ENCODE measurements around the gene ENC1.

Gene ENC1

DNA sequence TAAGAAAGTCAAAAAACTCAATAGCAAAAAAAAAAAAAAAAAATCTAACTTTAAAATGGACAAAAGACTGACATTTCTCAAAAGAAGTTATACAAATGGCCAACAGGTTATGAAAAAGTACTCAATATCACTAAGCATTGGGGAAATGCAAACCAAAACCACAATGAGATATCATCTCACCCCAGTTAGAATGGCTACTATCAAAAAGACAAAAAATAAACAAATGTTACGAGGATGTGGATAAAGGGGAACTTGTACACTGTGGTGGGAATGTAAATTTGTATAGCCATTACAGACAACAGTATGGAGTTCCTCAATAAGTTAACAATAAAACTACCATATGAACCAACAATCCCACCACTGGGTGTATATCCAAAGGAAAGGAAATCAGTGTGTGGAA is 37.2 kb downstream of the ENC1 start:
- no peak for DNase-seq

GRCh38 chr5:74599148-74599547 is 41.4 kb downstream of the ENC1 start:
- no peak for DNase-seq

DNA sequence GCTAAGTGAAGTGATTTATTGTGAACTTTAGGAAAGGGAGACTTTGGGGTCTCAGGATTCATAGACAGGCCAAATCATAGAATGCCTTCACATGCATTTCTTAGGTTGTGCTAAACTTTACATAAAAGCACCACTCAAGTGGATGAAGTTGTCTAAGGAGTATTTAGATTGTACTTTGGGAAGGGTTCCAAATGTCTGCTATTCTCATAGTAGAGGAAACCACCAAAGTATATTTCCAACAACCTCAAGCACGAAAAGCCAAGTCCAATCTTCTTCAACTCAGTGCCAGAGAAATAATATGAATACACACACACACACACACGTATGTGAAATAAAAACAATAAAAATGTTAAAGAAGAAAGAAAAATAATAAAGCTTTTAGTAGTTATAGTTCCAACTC is 41.8 kb downstream of the ENC1 start:
- no peak for DNase-seq

GRCh38 chr5:74596927-74597326 is 43.6 kb downstream of the ENC1 start:
- no peak for DNase-seq

- DNase-seq = no peak
Measured at GRCh38 chr5:74595143-74595925, 45.2 kb downstream of the ENC1 start.

DNA sequence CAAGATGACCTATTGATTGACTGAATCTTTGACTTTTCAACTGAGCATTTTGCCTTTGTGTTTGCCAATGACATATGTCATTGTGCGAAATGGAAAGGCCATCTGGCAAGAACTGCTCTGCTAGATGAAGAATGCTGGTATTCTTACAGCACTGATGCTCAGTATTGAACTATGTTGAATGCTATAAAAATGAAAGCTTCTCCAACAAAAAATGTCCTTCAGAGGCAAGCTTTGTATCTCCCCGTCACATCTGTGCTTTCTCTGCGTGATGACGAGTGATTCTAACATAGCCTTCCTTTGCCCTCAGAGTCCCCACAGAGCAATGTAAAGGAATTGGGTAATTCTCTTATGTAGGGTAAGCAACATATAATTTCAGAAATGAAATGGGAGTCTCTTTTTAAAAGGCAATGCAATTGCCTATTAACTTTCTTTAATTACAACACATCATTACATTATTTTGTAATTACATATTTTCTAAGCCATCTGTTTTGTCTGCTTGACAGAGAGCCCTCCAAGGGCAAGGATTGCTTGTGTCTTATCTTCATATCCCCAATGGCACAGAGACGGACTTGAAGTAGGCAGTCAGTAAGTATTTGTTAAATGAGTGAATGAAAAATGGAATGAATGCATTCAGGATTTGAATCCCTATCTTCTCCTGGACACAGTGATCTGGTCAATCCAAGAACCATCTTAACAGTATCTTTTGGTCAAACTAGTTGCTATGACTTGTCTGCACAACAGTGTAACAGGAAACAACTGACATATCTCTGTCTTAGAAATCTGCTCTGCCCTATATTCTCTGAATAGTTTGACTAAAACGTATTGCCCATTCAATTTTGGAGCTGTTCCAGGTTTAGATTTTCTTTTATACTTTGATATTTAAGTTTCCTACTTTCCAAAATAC is 46.1 kb downstream of the ENC1 start:
- no peak for DNase-seq

GRCh38 chr5:74589204-74590056 is 51.1 kb downstream of the ENC1 start:
- DNase-seq = no peak

DNA sequence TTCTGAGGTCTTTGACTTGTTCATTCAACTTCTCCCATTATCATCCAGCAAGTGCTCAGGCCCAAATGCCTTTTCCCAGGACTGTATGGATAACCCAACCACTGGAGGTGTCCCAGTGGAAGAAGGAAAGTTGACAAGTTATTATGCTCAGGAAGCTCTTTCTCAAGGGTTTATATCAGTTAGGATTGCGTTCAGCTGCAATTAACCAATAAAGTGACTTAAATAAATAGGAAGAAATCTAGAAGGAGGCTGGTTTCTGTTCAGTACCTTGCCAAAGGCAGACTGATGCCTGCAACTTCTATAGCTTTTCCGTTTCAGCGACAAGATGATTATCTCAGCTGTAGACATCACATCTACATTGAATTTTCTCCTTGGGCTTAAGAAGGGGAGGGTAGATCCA is 52.1 kb downstream of the ENC1 start:
- no peak for DNase-seq

DNA sequence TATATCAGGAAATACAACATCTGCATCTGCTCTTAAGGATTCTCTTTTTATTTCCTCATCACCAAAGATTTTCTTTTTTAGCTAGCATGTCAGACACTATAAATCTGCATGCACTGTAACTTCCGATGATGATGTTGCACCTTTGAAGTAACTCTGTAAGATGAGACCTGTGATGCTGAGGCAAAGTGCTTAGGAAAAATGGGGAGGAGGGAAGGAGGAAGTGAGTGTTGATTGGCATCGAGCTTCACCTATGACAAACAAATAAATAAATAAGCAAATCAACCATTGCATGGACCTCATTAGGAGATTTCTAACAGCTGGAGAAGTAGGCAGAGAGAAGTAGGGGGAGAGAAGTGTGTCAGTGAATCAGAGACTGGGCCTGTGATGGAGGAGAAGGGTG is 52.6 kb downstream of the ENC1 start:
- no peak for DNase-seq

DNA sequence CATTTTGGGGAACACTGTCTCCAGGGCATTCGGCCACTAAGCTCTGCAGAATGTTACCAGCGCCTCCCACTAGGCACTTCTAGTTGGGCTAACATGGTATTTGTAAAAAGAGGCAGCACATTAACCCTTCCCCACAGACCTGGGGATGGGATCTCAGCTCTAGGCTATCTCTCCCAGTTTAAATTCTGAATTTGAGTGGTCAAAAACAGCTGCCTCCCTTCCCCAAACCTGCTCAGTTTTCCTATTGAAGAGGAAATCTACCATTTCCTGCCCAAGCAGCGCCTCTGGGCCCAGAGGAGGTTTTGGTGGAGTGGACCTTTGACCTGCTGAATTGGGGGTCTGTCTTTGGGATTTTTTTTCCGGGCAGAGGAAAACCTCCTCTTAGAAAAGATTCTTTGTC is 53.2 kb downstream of the ENC1 start:
- no peak for DNase-seq

DNA sequence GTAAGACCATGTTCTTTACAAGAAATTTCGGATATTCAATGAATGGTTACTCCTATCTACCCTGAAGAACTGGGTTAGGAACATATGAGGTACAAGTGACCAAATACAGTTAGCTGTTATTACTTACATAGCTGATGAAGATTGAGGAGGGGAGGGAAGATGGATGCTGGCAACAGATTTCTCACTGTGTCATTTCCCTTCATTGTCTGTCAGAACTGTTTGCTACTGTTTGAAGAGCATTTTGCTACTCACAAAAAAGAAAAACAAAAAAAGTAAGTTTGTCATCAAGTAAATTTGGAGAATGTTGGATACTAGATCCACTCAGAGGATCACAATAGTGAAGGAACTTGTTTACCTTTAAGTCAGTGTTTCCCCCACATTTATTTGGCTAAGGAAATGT is 53.7 kb downstream of the ENC1 start:
- no peak for DNase-seq

- no peak for DNase-seq
Measured at GRCh38 chr5:74582853-74583252, 57.7 kb downstream of the ENC1 start.

DNA sequence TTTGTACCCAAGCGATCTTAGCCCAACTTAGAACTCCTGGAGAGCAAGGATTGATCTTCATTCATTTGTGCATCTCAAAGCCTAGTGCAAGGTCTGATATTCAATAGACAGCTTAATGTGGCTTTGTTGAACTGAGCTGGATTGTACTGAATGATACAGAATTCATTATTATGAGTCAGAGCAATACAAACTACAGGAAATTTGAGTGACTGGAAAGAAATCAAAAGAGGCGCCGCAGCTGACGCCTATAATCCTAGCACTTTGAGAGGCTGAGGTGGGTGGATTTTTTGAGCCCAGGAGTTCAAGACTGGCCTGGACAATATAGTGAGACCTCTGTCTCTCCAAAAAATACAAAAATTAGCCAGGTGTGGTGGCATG is 58.6 kb downstream of the ENC1 start:
- DNase-seq = no peak

DNA sequence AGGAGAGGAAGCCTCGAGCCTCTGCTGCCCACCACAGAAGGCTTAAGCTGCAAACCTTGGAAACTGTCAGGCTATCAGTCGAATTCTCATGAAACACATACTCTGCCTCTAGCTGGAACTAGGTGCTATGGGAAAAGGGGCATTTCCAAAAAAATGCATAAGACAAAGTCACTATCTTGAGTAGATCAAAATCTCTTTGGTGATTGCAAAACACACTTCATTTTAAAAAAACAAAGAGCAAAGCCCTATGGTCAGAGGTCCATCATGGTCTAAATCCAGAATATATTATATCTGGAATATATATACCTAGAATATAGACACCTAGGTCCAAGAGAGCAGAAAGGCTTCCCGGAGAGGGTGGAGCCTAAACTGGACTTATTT is 59.8 kb downstream of the ENC1 start:
- no peak for DNase-seq

GRCh38 chr5:74579215-74579614 is 61.3 kb downstream of the ENC1 start:
- DNase-seq = no peak

GRCh38 chr5:74578356-74579044 is 62.0 kb downstream of the ENC1 start:
- DNase-seq = no peak

All from right forelimb (tissue), 1 donor.